Thyroid gland (tissue), 4 donors: ENCODE results near the gene AP3D1.

Experiments
- CTCF ChIP-seq, 6 experiments: fragments of 200-600 bp in 3 of 6; fragments of 450-650 bp in 3 of 6; sonication (generic) in 3 of 6; IDR thresholded peaks; one replicate each; pipeline ENCODE4 v1.5.1; 2016 to 2019; ENCODE audit warnings: antibody characterized with exemption in 6 of 6, mild to moderate bottlenecking in 2 of 6, inconsistent platforms in 1 of 6, moderate library complexity in 1 of 6
- POLR2A ChIP-seq, 2 donors: fragments of 450-650 bp; IDR thresholded peaks; one replicate each; pipeline ENCODE4 v1.6.1; 2017; ENCODE audit warnings: antibody characterized with exemption in 2 of 2, mild to moderate bottlenecking in 2 of 2, moderate library complexity in 1 of 2

GRCh38 chr19:2175742-2176141, 24.4 kb upstream of the AP3D1 start:
- TF ChIP-seq CTCF (IDR thresholded peaks at IDR 0.05) (no peak), POLR2A (IDR thresholded peaks at IDR 0.05) (no peak)
